ENCODE results near the gene MAP2K3.
"Not testable (repeated sequence)": the region's sequence is repeated elsewhere in the genome, so short reads cannot be mapped to it uniquely, and the experiment has no call there.

MAP2K3 gene

DNA sequence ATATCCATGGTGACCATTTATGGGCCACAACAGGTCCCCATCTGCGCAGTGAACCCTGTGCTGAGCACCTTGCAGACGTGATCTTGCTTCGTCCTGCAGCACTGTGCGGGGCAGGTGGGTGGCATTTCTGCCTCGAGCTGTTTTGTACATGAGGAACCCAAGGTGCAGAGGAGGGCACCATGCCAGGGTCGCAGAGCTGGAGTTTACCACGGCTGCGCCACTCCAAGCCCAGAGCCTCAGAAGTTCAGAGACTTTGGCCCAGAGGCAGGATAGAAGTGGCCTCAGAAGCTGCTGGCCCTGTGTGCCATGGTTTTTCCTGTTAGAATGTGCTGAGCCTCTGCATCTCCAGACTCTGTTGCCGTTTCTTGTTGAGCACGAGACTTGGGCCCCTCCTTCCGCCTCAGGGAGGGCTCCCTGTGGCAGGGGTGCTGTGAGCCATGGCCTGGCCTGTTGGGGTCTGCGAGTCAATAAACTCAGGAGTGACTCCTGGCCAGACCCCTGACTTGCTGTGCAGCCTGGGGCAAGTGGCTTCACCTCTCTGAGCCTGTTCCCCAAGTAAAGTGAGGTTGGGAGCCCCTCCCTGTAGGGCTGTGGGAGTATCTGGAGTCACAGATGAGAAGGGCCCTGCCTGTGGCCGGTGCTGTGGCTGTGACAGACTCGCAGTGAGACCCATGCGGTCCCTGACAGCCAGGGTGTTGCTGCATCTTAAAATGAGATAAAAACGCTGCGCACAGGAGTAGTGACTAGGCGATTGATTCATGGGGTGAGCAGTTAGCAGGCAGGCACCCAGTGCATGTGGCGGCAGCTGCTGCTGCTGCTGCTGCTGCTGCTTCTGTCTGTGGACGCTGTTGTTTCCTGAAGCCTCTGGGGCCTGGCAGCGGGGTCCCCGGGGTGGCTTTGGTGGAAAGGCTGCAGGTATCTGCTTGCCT, 11.8 kb downstream of the MAP2K3 start:
- no peak for DNase-seq (ENCODE audit: low spot score)

DNA sequence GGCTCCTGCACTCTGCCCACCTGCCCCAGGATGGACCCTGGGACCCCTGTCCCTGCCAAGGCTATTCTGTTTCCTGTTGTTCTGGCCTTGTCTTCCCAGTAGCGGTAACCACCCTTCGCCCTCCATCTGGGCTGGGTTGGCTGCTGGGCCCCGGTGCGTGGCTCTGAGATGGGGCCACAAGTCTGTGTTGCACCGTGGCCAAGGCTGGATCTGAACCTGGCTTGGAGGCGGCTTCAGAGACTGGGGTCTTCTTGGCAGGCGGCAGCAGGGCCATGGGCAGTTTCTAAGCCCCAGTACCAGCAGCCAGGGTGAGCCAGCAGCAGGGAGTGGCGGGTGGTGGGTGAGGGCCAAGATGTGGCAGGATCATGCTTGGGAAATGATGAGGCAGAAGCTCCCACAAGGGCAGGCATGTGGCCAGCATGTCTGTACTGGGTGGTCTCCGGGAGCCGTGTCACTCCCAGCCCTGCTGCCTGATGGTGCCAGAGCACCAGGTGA, 12.6 kb downstream of the MAP2K3 start:
- DNase-seq (ENCODE audit: low spot score): no peak

DNA sequence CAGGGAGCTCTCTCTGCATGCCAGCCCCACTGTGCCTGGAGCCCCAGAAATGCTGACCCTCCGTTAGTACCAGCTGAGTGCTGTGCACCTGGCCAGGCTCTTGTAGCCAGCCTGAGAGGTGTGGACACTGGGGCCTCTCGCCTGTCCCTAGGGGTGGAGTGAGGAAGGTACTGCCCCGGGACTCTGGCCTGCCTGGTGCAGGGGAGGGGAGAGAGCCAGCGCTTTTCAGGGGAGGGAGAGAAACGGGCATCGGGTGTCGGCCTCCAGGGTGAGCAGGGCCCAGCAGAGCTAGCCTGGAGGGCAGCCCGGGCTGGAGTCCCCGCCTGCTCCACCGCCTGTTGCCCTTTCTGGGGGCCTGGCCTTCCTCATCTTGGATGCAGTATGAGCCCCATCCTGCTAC, 13.1 kb downstream of the MAP2K3 start:
- DNase-seq (ENCODE audit: low spot score): no peak

DNA sequence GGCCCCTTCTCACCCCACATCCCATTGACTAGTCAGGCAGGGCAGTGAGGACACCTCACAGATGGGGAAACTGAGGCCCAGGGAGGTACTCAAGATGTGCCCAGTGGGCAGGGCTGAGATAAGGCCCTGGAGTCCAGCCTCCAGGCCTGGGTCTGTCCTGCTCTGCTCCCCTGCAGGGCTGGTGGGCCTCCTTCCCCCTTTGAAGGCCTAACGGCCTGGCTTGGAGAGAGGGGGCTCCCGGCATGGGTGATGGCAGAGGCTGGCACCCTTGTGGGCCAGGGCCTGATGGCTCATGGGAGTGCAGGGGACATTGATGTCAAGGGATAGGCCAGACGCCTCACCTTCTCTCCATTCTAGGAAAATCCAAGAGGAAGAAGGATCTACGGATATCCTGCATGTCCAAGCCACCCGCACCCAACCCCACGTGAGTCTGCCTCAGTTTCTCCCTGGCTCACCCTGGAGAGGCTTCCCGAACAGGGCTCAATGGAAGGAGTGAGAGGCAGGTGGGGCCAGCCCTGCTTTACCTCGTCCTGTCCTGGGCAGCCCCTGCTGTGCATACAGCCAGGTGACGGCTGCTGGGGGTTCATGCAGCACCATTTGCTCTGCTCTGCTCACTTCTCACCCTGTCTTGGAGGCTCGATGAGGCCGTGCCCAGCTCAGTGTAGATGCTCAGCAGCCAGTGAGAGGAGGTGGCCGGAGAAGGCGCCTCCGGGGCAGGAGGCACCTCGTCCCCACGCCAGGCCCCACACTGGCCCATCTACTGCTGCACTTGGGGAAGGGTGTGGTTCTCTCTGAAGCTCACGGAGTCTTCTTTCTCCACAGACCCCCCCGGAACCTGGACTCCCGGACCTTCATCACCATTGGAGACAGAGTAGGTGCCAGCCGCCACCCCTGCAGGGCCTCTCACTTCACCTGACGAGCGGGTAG, 13.8 kb downstream of the MAP2K3 start:
- no peak for DNase-seq (ENCODE audit: low spot score)

DNA sequence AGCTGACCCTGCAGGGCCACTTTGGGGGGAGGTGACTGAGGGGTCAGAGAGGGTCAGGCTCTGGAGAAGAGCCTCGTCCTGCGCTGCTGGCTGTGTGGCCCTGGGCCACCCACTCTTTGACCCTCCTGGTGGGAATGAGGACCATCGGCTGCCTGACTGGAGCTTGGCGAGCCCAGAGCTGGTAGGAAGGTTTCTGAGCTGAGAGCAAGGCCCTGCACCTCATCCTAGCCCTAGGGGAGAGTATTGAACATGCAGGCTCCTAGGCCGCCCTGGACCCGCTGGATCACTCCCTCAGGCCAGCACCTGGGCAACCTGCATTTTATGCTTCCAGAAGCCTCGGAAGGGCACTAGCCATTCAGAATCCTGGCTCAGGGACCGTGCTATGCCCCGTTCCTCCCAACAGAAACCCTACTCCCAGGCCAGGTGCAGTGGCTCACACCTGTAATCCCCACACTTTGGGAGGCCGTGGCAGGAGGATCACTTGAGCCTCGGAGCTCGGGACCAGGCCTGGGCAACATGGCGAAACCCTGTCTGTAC, 14.5 kb downstream of the MAP2K3 start:
- no peak for DNase-seq (ENCODE audit: low spot score)

DNA sequence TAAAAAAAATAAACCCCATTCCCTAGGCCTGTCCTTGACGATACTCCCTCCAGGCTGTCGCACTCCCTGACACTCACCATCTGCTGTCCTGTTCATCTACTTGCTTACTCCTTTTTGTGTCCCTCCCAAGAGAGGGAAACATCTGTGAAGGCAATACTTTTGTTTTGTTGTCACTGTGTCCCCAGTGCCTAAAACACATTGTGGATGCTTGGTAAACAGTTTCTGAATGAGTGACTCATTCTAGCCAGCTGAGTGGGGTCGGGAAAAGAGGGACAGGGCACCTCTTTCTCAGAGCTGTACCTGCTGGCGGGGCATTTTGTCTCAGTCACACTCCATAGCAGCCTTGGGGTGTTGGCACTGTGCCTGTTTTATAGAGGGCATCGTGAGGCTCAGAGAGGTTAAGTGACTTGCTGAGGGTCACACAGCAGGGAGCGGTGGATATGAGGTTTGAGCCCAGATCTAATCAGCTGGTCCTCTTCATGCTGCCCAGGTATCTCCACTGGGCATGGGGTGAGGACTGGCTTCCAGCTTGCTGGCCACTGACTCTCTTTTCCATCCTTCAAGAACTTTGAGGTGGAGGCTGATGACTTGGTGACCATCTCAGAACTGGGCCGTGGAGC, 15.6 kb downstream of the MAP2K3 start:
- DNase-seq (ENCODE audit: low spot score): no peak

DNA sequence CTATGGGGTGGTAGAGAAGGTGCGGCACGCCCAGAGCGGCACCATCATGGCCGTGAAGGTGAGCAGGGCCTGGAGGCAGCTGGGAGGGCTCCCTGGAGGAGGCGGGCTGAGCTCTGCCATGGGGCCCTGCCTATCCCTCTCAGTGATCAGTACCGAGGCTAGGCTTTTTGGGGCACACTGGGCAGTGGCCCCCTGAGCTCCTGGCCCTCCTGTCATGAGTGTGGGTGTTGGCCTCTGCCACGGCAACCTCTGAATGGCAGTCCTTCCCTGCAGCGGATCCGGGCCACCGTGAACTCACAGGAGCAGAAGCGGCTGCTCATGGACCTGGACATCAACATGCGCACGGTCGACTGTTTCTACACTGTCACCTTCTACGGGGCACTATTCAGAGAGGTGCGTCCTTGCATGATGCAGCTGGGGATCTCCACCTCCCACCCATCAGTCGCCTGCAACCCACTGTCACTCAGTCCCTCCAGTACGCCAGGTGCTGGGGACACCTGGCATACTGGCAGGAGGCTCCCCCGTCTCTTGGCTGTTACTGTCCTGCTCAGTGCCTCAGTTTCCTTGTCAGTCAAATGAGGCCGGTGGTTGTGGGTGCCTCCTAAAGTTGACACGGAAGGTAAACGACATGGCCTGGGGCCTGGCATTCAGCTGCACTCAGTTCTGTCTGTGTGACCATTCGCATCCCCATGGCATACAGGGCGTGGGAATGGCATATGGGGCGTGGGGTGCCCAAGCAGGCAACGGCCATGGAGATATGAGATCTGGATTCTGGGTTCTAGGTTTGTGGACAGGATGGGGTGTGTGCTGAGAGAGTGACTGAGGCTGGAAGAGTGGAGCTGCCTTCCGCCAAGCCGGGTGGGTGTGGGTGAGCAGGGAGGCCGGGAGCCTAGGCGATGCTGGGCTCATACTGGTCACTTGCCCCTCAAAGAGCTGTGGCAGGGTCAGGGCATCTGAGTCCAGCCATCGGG, 16.4 kb downstream of the MAP2K3 start:
- no peak for DNase-seq (ENCODE audit: low spot score)

DNA sequence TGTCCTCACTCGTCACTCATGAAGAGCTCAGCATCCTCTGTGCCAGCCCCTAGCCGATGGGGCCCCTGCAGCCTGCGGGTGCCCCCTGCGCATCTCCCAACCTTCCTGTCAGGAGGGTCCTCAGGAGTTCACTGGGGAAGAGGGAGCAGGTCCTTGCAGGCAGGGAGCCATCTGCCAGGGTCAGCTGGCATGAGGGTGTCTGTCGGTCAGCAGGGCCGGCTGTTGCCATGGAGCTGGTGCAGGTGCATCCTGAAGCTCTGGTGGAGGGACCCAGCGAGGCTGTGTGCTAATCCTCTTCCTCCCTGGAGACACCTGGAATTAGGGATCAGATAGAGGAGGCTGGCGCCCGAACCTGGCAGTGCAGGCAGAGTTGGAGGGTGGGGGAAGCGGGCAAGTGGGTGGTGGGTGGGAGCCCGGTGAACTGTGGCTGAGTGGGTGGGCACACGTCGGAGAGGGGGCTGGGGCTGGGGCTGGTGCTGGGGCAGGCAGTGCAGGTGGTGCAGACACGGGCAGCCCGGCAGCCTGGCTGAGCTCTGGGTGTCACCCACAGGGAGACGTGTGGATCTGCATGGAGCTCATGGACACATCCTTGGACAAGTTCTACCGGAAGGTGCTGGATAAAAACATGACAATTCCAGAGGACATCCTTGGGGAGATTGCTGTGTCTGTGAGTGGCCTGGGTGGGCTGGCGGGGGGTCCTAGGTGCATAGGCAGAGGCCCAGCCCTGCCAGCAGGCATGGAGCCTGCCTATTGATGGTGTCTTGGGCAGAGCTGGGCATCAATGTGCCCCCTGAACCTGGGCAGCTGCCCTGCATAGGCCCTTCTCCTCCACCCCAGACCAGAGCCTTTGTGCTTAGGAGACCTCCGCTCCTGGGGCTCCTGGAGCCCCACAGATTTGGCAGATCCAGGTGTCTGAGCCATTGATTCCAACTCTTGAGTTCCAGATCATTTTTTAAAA, 17.4 kb downstream of the MAP2K3 start:
- no peak for DNase-seq (ENCODE audit: low spot score)

DNA sequence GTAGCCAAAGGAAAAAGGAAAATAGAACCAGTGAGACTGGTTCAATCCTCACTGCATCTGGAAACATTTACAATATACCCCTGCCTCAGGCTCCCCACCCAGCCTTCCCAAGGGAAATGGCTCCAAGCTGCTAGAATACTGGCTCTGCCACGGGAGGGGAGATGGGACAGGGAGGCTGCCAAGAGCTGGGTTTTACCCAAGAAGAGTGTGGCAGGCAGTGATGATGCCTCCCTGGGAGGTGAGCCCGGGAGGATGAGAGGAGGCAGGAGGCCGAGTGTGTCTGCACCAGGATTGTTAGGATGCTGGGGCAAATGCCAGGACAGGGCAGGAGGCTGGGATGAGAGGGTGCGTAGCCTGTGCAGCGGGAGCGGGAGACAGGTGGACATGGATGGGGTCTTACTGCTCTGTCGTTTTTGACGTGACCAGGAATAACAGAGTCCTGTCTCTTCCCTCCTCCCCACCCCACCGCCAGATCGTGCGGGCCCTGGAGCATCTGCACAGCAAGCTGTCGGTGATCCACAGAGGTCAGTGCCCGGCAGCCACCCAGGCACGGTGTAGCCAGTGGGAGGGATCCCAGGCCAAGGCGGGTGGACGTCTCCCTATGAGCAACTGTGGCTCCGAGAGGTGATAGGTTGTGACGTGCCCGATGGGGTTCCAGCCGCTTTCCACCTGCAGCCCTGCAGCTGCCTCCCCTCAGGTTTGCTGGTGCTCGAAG, 18.4 kb downstream of the MAP2K3 start:
- DNase-seq (ENCODE audit: low spot score): no peak

DNA sequence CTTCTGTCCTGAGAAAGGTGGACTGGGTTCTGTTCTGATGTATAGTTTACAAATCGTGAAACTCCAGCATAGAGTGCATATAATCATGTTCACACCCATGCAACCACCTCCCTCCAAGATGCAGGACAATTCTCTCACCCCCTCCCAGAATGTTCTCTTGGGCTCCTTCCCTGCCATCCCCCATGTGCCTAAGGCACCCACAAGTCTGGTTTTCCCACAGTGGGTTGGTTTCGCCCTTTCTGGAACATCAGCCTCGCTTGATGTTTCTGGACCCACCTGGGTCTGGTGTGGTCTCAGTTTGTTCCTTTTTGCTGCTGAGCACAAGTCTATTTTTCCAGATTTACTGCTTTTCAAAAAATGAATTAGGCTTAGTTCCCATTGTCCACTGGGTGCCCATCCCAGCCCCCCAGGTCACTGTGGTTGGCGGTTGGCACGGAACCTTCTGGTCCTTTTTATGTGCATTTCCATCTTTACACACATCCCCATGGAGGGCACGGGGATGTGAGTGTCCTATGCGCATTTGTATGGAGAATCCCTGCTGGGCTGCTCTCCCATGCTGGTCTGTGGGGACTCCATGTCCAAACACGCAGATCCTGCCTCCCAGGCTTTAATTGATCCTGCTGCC, 19.0 kb downstream of the MAP2K3 start:
- DNase-seq (ENCODE audit: low spot score): no peak

DNA sequence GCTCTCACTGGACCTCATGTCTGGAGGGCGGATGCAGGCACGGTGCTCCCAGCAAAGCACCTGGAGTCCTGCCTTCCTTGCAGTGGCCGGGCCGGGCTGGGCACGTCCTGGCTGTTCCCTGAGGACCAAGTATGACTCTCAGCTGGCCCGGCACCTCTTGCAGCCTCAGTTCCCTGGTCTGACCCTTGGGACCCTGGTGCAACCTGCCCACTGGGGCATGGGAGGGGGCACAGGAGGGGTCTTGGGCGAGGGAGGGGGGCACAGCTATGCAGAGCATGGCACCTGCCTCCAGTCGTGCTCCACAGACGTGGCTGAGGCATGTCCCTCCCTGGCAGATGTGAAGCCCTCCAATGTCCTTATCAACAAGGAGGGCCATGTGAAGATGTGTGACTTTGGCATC, 19.6 kb downstream of the MAP2K3 start:
- no peak for DNase-seq (ENCODE audit: low spot score)

DNA sequence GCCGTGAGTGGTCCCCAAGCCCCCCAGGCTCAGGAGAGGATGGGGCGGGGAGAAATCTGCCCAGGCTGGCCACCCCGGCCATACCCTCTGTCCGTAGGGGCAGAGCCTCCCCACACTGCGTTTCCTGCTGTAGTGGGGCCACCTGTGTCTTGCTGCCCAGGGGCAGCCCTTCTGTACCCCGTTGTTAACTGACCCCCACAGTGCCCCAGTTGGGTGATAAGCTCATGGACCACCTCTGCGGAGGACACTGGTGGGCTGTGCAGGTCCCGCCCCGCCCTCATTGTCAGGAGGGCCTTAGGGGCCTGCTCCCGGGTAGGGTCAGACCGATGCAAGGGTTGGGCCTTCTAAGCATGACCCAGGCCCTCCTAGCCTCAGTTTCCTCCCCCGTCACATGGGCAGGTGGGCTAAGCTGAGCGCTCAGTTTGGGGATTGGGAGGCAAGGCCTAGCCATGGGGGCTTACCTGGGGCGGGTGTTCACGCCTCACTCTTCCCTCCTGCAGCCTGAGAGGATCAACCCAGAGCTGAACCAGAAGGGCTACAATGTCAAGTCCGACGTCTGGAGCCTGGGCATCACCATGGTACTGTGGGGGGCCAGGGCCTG, 20.1 kb downstream of the MAP2K3 start:
- not testable (repeated sequence) for DNase-seq (ENCODE audit: low spot score)

DNA sequence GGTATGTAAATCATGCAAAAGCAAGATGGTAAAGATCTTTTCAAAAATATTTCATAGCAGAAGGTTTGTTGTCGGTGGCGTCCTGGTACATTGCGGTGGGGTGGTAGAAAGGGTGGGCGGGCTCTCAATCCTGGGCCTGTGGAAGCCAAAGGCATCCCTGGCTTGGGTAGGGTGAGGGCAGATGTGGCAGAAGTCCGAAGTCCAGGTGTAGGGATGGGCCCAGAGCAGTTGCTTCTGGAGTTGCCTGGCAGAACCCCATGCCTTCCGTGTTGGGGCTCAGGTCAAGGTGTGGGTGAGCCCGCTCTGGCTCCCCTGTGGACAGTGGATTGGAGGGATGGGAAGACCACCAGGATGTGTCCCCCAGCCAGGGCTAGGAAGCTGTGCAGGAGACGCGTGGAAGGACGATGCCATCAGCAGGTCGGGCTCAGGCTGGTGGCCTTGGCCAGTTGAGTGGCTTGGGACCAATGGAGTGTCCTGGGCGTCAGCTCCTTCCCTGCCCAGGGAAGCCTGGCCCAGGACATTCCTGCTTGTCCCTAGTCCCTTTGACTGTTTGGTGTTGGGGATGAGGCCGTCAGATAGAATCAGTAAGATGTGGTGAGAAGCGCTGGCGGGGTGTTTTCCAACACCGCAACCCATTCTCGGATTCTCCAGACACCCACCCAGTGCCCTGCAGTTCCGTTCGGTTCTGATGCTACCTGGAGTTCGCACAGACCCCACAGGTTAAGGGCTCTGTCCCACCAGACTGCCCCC, 21.1 kb downstream of the MAP2K3 start:
- not testable (repeated sequence) for DNase-seq (ENCODE audit: low spot score)

DNA sequence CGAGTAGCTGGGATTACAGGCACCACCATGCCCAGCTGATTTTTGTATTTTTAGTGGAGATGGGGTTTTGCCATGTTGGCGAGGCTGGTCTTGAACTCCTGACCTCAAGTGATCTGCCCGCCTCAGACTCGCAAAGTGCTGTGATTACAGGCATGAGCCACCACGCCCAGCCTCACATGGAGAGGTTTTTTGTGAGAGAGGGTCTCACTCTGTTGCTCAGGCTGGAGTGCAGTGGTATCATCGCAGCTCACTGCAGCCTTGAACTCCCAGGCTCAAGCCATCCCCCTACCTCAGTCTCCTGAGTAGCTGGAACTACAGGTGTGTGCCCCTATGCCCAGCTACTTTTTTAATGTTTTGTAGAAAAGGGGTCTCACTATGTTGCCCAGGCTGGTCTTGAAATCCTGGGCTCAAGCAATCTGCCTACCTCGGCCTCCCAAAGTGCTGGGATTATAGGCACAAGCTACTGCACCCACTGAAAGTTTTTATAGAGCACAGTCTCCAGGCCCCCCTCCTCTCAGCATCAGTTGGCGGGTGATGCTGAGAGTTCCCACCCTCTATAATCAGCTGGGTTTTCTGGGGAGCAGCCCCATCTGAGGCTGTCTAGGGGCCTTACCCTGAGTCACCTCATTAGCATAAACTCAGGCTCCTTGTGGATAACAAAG, 22.2 kb downstream of the MAP2K3 start:
- DNase-seq (ENCODE audit: low spot score): not testable (repeated sequence)

DNA sequence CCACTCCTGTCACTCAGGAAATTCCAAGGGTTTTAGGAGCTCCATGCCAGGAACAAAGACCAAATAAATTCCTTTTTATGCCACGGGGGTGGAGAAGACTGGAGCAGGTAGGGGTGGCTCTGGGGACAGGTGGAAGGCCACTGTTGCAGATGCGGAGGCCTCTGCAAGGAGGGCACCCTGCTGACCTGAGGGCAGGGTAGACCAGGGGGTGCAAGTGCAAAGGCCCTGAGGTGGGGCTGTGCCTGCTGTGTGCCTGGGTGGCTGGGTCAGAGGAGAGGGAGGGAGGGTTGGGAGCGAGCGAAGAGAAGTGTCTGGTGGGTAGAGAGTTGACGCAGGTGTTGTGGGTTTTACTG, 22.7 kb downstream of the MAP2K3 start:
- not testable (repeated sequence) for DNase-seq (ENCODE audit: low spot score)

DNA sequence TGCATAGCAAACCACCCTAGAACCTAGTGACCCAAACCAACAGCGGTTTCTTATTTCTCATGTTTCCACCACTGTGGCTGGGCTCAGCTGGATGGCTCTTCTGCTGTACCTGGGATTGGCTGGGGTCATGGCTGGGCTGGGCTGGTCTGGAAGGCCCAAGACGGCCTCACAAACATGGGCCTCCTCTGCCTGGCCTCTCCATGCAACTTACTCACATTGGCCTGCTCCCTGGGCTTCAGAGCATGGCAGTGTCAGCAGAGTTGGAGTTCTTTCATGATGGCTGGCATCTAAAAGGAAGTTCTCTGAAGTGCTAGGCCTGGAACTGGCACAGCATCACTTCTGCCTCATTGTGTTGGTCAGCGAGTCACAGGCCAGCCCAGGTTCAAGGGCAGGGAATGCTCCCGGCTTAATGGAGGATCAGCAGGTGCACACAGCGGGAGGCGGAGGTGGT, 24.4 kb downstream of the MAP2K3 start:
- not testable (repeated sequence) for DNase-seq (ENCODE audit: low spot score)

Measured in germinal center (tissue), 1 donor.